Urinary bladder (tissue), 4 donors: ENCODE measurements around the gene VIT. TPM values are rescaled to one million over a fixed set of nuclear protein-coding genes. Genes with fewer than 3 reads are reported as not detected.

Source experiments
- DNase-seq: peaks from one replicate; pipeline ENCODE4 v3.0.0-alpha.2; 2015; ENCODE audit errors: extremely low spot score
- H3K27ac ChIP-seq: one replicate; pipeline ENCODE4 v1.5.1; 2013; ENCODE audit warnings: low read depth, mild to moderate bottlenecking, moderate library complexity
- H3K36me3 ChIP-seq: one replicate; pipeline ENCODE4 v1.6.1; 2013; ENCODE audit warnings: mild to moderate bottlenecking, moderate library complexity; ENCODE audit not compliant: insufficient read depth
- H3K4me1 ChIP-seq: one replicate; pipeline ENCODE4 v1.6.1; 2013; ENCODE audit warnings: mild to moderate bottlenecking, moderate library complexity; ENCODE audit not compliant: insufficient read depth
- H3K4me3 ChIP-seq: one replicate; pipeline ENCODE4 v1.5.1; 2013; ENCODE audit warnings: low read depth, low read length
- WGBS: extraction: QIAGEN DNeasy Blood & Tissue Kit; methylation state at CpG from one replicate; pipeline ENCODE4 v1.1.7; 2013; 5-methylcytosine and 5-hydroxymethylcytosine counted together
- polyA plus RNA-seq: library from polyadenylated mRNA; stranded (reverse); fragments of 200-250 nt; gene quantifications from one replicate; pipeline ENCODE4 v1.2.3, GENCODE V29; 2013
- total RNA-seq: library from RNA; depleted of rRNA; stranded (reverse); fragments of >200 nt; gene quantifications from one replicate; pipeline ENCODE4 v1.2.3, GENCODE V29; 2014
- donor health status: healthy with polysubstance abuse.
- donor health status: healthy.

Gene VIT
- total and polyA plus RNA-seq, 2 donors, result 10.0 to 47.4 TPM

DNA sequence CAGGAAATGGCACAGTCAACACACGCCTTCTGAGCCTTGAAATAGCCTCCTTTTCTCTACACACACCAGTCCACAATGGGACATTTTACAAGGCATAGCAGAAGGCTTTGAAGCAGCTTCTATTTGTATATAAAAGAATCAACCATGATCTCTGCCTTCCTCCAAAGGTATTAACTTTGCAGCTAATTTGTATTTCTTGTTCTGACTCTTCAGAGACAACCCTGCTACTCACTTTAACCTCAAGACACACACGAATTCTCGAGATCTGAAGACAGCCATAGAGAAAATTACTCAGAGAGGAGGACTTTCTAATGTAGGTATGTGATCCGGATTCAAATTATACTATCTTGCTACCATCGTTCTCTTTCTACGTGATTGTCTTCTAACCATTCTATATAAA, 104.6 kb downstream of the VIT start:
- Histone ChIP-seq H3K36me3 (no peaks in the 10 kb centered on the region), H3K4me1 (no peaks in the 10 kb centered on the region), H3K4me3 (no peak overlapping the region), H3K27ac (no peak overlapping the region)
- WGBS, result 79% methylated on average over 6 of the region's 6 CpGs
- no peak for DNase-seq

GRCh38 chr2:36802952-36803351, 106.4 kb downstream of the VIT start:
- H3K4me1 ChIP-seq, result no peaks in the 10 kb centered on the region
- H3K36me3 ChIP-seq, result no peaks in the 10 kb centered on the region
- DNase-seq, result no peak
- no peak overlapping the region for H3K27ac ChIP-seq
- no peak overlapping the region for H3K4me3 ChIP-seq
- WGBS, result 82% methylated on average over 3 of the region's 3 CpGs

- H3K36me3 ChIP-seq, result no peaks in the 10 kb centered on the region
- no peak overlapping the region for H3K4me3 ChIP-seq
- 78% methylated on average over 11 of the region's 11 CpGs for WGBS
- H3K27ac ChIP-seq, result no peak overlapping the region
- no peak for DNase-seq
- H3K4me1 ChIP-seq, result no peaks in the 10 kb centered on the region
Observed at GRCh38 chr2:36805635-36806224, 109.2 kb downstream of the VIT start.

DNA sequence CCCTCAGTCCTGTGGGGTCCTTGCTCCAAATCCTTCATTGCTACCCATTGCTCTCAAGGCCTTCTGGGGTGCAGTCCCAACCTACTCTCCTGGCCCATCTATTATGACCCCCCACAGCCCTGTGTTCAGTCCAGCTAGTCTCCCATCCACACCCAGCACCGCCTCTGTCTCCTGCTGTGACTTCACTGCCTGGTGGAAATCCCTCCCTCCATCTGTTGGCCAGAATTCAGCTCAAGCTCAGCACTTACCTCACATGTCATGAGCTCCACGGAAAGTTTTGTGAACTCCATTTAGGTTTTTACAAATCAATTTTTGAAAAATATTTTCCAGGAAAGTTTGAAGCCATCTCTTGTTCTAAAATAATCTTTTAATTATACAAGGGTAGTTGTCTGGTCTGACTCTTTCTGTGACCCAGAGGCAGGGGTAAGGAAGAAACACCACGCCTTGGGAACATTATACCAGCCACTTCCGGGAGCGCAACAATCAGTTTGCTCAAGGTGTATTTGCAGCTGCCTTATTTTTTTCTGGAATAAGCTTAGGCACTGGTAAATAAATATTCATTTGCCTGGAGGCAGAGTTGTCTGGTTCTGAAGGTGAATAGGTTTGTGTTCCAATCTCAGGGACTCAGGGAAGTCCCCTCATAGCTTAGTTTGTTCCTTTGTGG, 110.8 kb downstream of the VIT start:
- H3K36me3 ChIP-seq, result no peaks in the 10 kb centered on the region
- DNase-seq, result no peak

GRCh38 chr2:36808386-36809068, 112.0 kb downstream of the VIT start:
- Histone ChIP-seq H3K27ac (no peak overlapping the region), H3K36me3 (no peaks in the 10 kb centered on the region), H3K4me3 (no peak overlapping the region), H3K4me1 (no peaks in the 10 kb centered on the region)
- WGBS, result 96% methylated on average over 35 of the region's 35 CpGs
- no peak for DNase-seq

More for the DNA sequence above, 110.8 kb downstream of the VIT start:
- 75% methylated on average over 5 of the region's 5 CpGs for WGBS
- H3K4me1 ChIP-seq, result no peaks in the 10 kb centered on the region
- no peak overlapping the region for H3K4me3 ChIP-seq
- no peak overlapping the region for H3K27ac ChIP-seq

- no peak for DNase-seq
- 95% methylated on average over 3 of the region's 3 CpGs for WGBS
- Histone ChIP-seq H3K4me3 (no peak overlapping the region), H3K27ac (no peak overlapping the region), H3K4me1 (no peaks in the 10 kb centered on the region), H3K36me3 (no peaks in the 10 kb centered on the region)
Observed at GRCh38 chr2:36809069-36809445, 112.5 kb downstream of the VIT start.

GRCh38 chr2:36811071-36811470, 114.6 kb downstream of the VIT start:
- Histone ChIP-seq H3K4me3 (no peak overlapping the region), H3K36me3 (no peaks in the 10 kb centered on the region), H3K27ac (no peak overlapping the region), H3K4me1 (no peaks in the 10 kb centered on the region)
- WGBS, result 90% methylated on average over 5 of the region's 5 CpGs
- no peak for DNase-seq

DNA sequence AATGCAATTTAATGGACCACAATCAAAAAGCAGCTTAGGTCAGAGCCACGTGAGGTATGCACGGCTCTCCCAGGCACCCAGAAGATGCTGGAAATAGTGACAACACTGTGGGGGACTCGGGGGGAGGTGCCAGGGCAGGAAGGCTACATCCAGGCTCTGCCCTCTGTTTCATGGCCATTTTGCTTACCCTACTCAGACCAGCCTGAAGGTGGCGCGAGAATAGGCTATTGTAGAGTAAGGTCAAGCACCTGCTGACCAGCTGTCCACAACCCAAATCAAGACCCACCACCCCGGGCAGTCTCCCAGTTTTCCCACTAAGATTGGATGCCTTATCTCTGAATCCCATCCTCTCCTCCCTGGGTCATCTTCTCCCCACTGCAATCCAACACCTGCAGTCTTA, 115.7 kb downstream of the VIT start:
- no peak overlapping the region for H3K4me3 ChIP-seq
- H3K36me3 ChIP-seq, result no peaks in the 10 kb centered on the region
- H3K4me1 ChIP-seq, result no peaks in the 10 kb centered on the region
- no peak for DNase-seq
- H3K27ac ChIP-seq, result no peak overlapping the region
- 40% methylated on average over 6 of the region's 6 CpGs for WGBS

GRCh38 chr2:36818542-36818941, 122.0 kb downstream of the VIT start:
- DNase-seq, result no peak
- H3K36me3 ChIP-seq, result no peaks in the 10 kb centered on the region
- 48% methylated on average over 2 of the region's 2 CpGs for WGBS
- no peaks in the 10 kb centered on the region for H3K4me1 ChIP-seq
- H3K27ac ChIP-seq, result no peak overlapping the region
- H3K4me3 ChIP-seq, result no peak overlapping the region

DNA sequence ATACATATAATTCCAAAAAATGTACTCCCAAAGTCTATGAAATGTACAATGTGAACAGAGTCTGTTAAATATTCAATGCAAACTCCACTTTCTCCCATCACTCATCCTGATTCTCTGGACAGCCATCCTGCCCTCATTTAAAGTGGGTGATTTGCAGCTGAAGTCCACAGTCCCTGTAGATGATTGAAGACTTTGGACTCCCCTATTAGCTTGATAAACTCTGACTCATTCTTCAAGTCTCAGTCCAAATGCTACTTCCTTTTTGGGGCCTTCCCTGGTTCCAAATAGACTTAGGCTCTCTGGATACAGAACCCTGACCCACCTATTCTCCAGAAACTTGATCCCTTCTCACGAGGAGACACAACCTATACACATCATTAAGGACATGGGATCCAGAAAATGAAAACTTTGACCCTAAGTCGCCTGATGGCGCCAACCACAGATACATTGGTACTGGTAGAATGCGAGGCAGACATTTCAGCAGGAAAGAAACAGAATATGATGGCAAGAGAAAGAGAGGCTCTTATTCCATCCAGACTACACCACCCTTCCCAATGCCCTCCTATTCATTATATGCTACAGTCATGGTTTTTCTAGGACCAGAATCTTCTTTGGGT, 122.7 kb downstream of the VIT start:
- 91% methylated on average over 4 of the region's 4 CpGs for WGBS
- no peak for DNase-seq

DNA sequence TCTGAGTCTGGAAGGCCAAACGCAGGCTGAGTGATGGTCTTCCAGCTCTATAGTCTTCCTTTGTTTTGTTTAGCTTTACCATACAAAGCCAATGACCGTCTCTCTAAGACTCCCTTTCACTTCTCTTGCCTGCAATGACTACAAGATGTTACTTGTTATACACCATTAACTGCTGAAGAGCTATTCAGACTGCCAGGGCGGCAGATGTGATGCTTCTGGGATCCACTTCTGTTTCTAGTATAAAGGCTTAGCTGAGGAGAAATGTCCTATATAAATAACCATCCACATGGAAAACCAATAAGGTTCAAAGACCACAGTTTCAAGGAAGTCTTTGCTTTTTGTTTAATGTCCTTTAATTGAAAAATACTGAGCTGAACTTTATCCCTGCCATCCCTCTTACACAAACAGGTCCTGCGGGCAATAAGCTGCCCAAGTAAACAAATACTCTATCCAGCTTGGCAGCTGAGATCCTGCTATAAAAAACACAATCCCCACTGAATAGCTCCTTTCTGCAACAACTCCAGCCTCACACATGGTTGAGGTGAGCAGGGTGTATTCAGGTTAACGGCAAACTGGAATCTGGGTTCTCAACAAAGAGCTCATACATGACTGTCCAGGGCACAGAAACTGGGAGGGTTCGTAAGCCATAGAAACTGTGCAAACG, 124.6 kb downstream of the VIT start:
- Histone ChIP-seq H3K27ac (no peak overlapping the region), H3K4me1 (no peaks in the 10 kb centered on the region), H3K4me3 (no peak overlapping the region), H3K36me3 (no peaks in the 10 kb centered on the region)
- no peak for DNase-seq
- 71% methylated on average over 7 of the region's 7 CpGs for WGBS

More for the DNA sequence above, 122.7 kb downstream of the VIT start:
- no peak overlapping the region for H3K27ac ChIP-seq
- no peaks in the 10 kb centered on the region for H3K4me1 ChIP-seq
- H3K36me3 ChIP-seq, result no peaks in the 10 kb centered on the region
- no peak overlapping the region for H3K4me3 ChIP-seq

DNA sequence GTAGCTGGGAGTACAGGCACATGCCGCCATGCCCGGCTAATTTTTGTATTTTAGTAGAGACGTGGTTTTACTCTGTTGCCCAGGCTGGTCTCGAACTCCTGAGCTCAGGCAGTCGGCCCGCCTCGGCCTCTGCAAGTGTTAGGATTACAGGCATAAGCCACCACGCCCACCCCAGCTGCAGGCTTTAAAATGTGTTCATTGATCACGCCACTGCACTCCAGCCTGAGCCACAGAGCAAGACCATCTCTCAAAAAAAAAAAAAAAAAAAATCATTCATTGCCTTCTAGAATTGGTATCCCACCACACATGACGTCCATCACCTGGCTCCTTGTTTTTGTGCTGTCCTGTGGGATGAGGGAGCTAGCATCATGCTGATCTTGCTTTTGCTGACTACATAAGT, 127.4 kb downstream of the VIT start:
- WGBS, result 87% methylated on average over 10 of the region's 10 CpGs
- no peak for DNase-seq
- H3K4me1 ChIP-seq, result no peaks in the 10 kb centered on the region
- no peaks in the 10 kb centered on the region for H3K36me3 ChIP-seq
- no peak overlapping the region for H3K4me3 ChIP-seq
- no peak overlapping the region for H3K27ac ChIP-seq

DNA sequence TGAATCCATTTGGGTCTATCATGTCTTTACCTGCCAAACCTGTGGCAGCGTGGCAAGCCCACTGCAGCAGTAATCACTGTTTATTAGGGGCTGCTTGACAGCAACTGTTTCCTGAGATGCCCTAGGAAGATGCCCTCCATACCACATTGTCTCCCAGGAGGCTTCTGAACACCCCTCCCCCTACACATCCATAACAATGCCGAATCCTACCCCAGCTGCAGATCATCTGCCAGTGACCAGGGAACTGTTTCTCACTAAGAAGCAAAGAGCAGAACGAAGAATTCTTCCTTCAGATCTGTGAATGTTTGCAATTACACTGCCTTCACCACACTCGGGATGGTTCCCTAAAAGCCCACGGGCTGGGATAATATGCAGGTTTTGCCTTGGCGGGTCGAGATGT, 127.8 kb downstream of the VIT start:
- H3K36me3 ChIP-seq, result no peaks in the 10 kb centered on the region
- WGBS, result 66% methylated on average over 7 of the region's 7 CpGs
- DNase-seq, result no peak
- H3K4me1 ChIP-seq, result no peaks in the 10 kb centered on the region
- no peak overlapping the region for H3K4me3 ChIP-seq
- no peak overlapping the region for H3K27ac ChIP-seq
